GM12892 (cell line): Measurements from ENCODE around the gene MAP4K3.

ENCODE experiments used
- POLR2A ChIP-seq: IDR thresholded peaks from 2 replicates; pipeline ENCODE4 v1.6.1; 2011; ENCODE audit warnings: low read depth, low read length, control low read depth
- POLR2AphosphoS5 ChIP-seq: IDR thresholded peaks from 2 replicates; pipeline ENCODE4 v1.6.1; 2011; ENCODE audit warnings: low read depth, low read length, control low read depth

DNA sequence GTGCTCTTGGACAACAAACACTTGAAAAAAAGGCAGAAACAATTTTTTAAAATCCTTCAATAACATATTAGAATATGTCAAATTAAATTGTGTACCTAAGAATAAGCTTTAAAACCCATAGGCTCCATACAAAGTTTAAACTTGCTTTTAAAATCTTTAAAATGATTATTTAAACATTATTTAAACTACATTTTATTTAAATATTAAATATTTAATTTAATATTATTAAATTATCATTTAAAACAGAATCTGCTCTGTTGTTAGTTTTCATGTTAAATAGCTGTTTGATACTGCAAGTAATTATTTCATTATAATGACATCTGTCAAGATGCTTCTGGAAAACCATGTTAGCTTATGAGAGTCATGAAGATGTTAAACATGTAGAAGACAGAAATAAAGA is 75.6 kb downstream of the MAP4K3 start:
- TF ChIP-seq POLR2AphosphoS5 = no peak
- TF ChIP-seq POLR2A = no peak
